Measurements from ENCODE around the gene CALU. TPM values are rescaled to one million over a fixed set of nuclear protein-coding genes. Genes with fewer than 3 reads are reported as not detected.

CALU gene
- total RNA-seq, 2 experiments from 2014 or later: 34.3 to 36.3 TPM

GRCh38 chr7:128742206-128742605, 3.0 kb downstream of the CALU start:
- ChIA-PET POLR2A (interaction anchor here (1.5 kb wide), 1 partner anchor 312 kb away, joined by 3 read pairs; no protein-coding TSS in a partner anchor), CTCF (no interaction called here)
- no peak for DNase-seq
- no peak overlapping the region for H3K4me3 Mint-ChIP-seq
- no peak overlapping the region for H3K27ac Mint-ChIP-seq
- no peaks in the 10 kb centered on the region for H3K9me3 Mint-ChIP-seq
- no peaks in the 10 kb centered on the region for H3K27me3 Mint-ChIP-seq
- H3K36me3 Mint-ChIP-seq (ENCODE audit: low read depth): peaks cover 27% of the 10 kb centered on the region
- peaks cover 45% of the 10 kb centered on the region for H3K4me1 Mint-ChIP-seq

- POLR2A ChIA-PET: no interaction called here
- Mint-ChIP-seq H3K27me3 (no peaks in the 10 kb centered on the region), H3K27ac (no peak overlapping the region), H3K9me3 (no peaks in the 10 kb centered on the region), H3K4me1 (peaks cover 51% of the 10 kb centered on the region), H3K4me3 (no peak overlapping the region), H3K36me3 (ENCODE audit: low read depth) (peaks cover 35% of the 10 kb centered on the region)
- no peak for DNase-seq
- CTCF ChIA-PET: interaction anchor here (0.6 kb wide), 1 partner anchor 11 kb away, joined by 5 read pairs; no protein-coding TSS in a partner anchor
Measured at GRCh38 chr7:128743112-128743772, 4.1 kb downstream of the CALU start.

- peaks cover 45% of the 10 kb centered on the region for H3K4me1 Mint-ChIP-seq
- no peak overlapping the region for H3K27ac Mint-ChIP-seq
- DNase-seq: no peak
- no peaks in the 10 kb centered on the region for H3K27me3 Mint-ChIP-seq
- H3K4me3 Mint-ChIP-seq: no peak overlapping the region
- peaks cover 45% of the 10 kb centered on the region for H3K36me3 Mint-ChIP-seq (ENCODE audit: low read depth)
- POLR2A ChIA-PET: no interaction called here
- CTCF ChIA-PET: no interaction called here
- H3K9me3 Mint-ChIP-seq: no peaks in the 10 kb centered on the region
Measured at GRCh38 chr7:128744366-128744905, 5.3 kb downstream of the CALU start.

GRCh38 chr7:128745706-128746105, 6.5 kb downstream of the CALU start:
- Mint-ChIP-seq H3K4me3 (no peak overlapping the region), H3K36me3 (ENCODE audit: low read depth) (peaks cover 48% of the 10 kb centered on the region), H3K27me3 (no peaks in the 10 kb centered on the region), H3K27ac (no peak overlapping the region), H3K4me1 (peaks cover 35% of the 10 kb centered on the region), H3K9me3 (no peaks in the 10 kb centered on the region)
- ChIA-PET CTCF (no interaction called here), POLR2A (no interaction called here)
- no peak for DNase-seq

- peaks cover 45% of the 10 kb centered on the region for H3K36me3 Mint-ChIP-seq (ENCODE audit: low read depth)
- H3K27me3 Mint-ChIP-seq: no peaks in the 10 kb centered on the region
- ChIA-PET POLR2A (interaction anchor here (1.8 kb wide), 1 partner anchor 8 kb away, joined by 11 read pairs; the partner anchor contains the start of gene CALU), CTCF (interaction anchor here (1.1 to 1.4 kb wide), 2 partner anchors 53 to 344 kb away, joined by 3 read pairs; no protein-coding TSS in a partner anchor)
- no peak overlapping the region for H3K27ac Mint-ChIP-seq
- peaks cover 20% of the 10 kb centered on the region for H3K4me1 Mint-ChIP-seq
- DNase-seq: no peak
- no peaks in the 10 kb centered on the region for H3K9me3 Mint-ChIP-seq
- no peak overlapping the region for H3K4me3 Mint-ChIP-seq
Measured at GRCh38 chr7:128747327-128748079, 8.3 kb downstream of the CALU start.

- no peaks in the 10 kb centered on the region for H3K27me3 Mint-ChIP-seq
- ChIA-PET POLR2A (no interaction called here), CTCF (no interaction called here)
- H3K36me3 Mint-ChIP-seq (ENCODE audit: low read depth): peaks cover 57% of the 10 kb centered on the region
- no peak overlapping the region for H3K4me3 Mint-ChIP-seq
- H3K4me1 Mint-ChIP-seq: peaks cover 7% of the 10 kb centered on the region
- no peaks in the 10 kb centered on the region for H3K9me3 Mint-ChIP-seq
- H3K27ac Mint-ChIP-seq: no peak overlapping the region
- DNase-seq: no peak
Measured at GRCh38 chr7:128752251-128752650, 13.1 kb downstream of the CALU start.

- ChIA-PET POLR2A (interaction anchor here (2.7 kb wide), 1 partner anchor 16 kb away, joined by 11 read pairs; the partner anchor contains the start of gene CALU), CTCF (interaction anchor here (1.2 kb wide), 1 partner anchor 12 kb away, joined by 5 read pairs; no protein-coding TSS in a partner anchor)
- no peaks in the 10 kb centered on the region for H3K9me3 Mint-ChIP-seq
- H3K27ac Mint-ChIP-seq: no peak overlapping the region
- H3K27me3 Mint-ChIP-seq: no peaks in the 10 kb centered on the region
- no peaks in the 10 kb centered on the region for H3K4me1 Mint-ChIP-seq
- peaks cover 41% of the 10 kb centered on the region for H3K36me3 Mint-ChIP-seq (ENCODE audit: low read depth)
- DNase-seq: no peak
- no peak overlapping the region for H3K4me3 Mint-ChIP-seq
Measured at GRCh38 chr7:128755075-128755818, 16.1 kb downstream of the CALU start.

- POLR2A ChIA-PET: interaction anchor here (1.0 kb wide), 1 partner anchor 16 kb away, joined by 3 read pairs; no protein-coding TSS in a partner anchor
- CTCF ChIA-PET: interaction anchor here (1.3 kb wide), 1 partner anchor 16 kb away, joined by 5 read pairs; no protein-coding TSS in a partner anchor
- no peaks in the 10 kb centered on the region for H3K4me1 Mint-ChIP-seq
- no peaks in the 10 kb centered on the region for H3K9me3 Mint-ChIP-seq
- no peak overlapping the region for H3K4me3 Mint-ChIP-seq
- no peak for DNase-seq
- H3K27ac Mint-ChIP-seq: no peak overlapping the region
- H3K27me3 Mint-ChIP-seq: no peaks in the 10 kb centered on the region
- H3K36me3 Mint-ChIP-seq (ENCODE audit: low read depth): peaks cover 43% of the 10 kb centered on the region
Measured at GRCh38 chr7:128755819-128756476, 16.8 kb downstream of the CALU start.

GRCh38 chr7:128757203-128757602, 18.0 kb downstream of the CALU start:
- H3K9me3 Mint-ChIP-seq: no peaks in the 10 kb centered on the region
- no peak for DNase-seq
- H3K4me1 Mint-ChIP-seq: no peaks in the 10 kb centered on the region
- H3K4me3 Mint-ChIP-seq: no peak overlapping the region
- H3K27me3 Mint-ChIP-seq: no peaks in the 10 kb centered on the region
- CTCF ChIA-PET: no interaction called here
- POLR2A ChIA-PET: interaction anchor here (1.1 kb wide), 1 partner anchor 17 kb away, joined by 3 read pairs; no protein-coding TSS in a partner anchor
- H3K36me3 Mint-ChIP-seq (ENCODE audit: low read depth): peaks cover 53% of the 10 kb centered on the region
- H3K27ac Mint-ChIP-seq: no peak overlapping the region

GRCh38 chr7:128758553-128758952, 19.4 kb downstream of the CALU start:
- no peaks in the 10 kb centered on the region for H3K4me1 Mint-ChIP-seq
- H3K9me3 Mint-ChIP-seq: no peaks in the 10 kb centered on the region
- ChIA-PET POLR2A (no interaction called here), CTCF (interaction anchor here (0.9 kb wide), 1 partner anchor 125 kb away, joined by 3 read pairs; no protein-coding TSS in a partner anchor)
- DNase-seq: no peak
- no peak overlapping the region for H3K27ac Mint-ChIP-seq
- H3K27me3 Mint-ChIP-seq: no peaks in the 10 kb centered on the region
- H3K4me3 Mint-ChIP-seq: no peak overlapping the region
- peaks cover 50% of the 10 kb centered on the region for H3K36me3 Mint-ChIP-seq (ENCODE audit: low read depth)

GRCh38 chr7:128759242-128759641, 20.1 kb downstream of the CALU start:
- CTCF ChIA-PET: interaction anchor here (0.9 kb wide), 1 partner anchor 124 kb away, joined by 3 read pairs; no protein-coding TSS in a partner anchor
- DNase-seq: no peak
- H3K27ac Mint-ChIP-seq: no peak overlapping the region
- no peak overlapping the region for H3K4me3 Mint-ChIP-seq
- POLR2A ChIA-PET: no interaction called here
- H3K4me1 Mint-ChIP-seq: no peaks in the 10 kb centered on the region
- no peaks in the 10 kb centered on the region for H3K27me3 Mint-ChIP-seq
- no peaks in the 10 kb centered on the region for H3K9me3 Mint-ChIP-seq
- H3K36me3 Mint-ChIP-seq (ENCODE audit: low read depth): peaks cover 47% of the 10 kb centered on the region

- CTCF ChIA-PET: no interaction called here
- H3K27me3 Mint-ChIP-seq: no peaks in the 10 kb centered on the region
- H3K9me3 Mint-ChIP-seq: no peaks in the 10 kb centered on the region
- peaks cover 35% of the 10 kb centered on the region for H3K36me3 Mint-ChIP-seq (ENCODE audit: low read depth)
- POLR2A ChIA-PET: no interaction called here
- H3K4me3 Mint-ChIP-seq: no peak overlapping the region
- DNase-seq: no peak
- H3K27ac Mint-ChIP-seq: no peak overlapping the region
- no peaks in the 10 kb centered on the region for H3K4me1 Mint-ChIP-seq
Measured at GRCh38 chr7:128763541-128763940, 24.4 kb downstream of the CALU start.
